Neutrophil (primary cell): Measurements from ENCODE around the gene PLXNA4.
"Not testable (repeated sequence)": the region's sequence is repeated elsewhere in the genome, so short reads cannot be mapped to it uniquely, and the experiment has no call there.

Experiments used
- H3K27ac ChIP-seq: fragments of 200-600 bp; sonication (generic); 2 replicates; pipeline ENCODE4 v1.5.1; 2016; ENCODE audit warnings: mild to moderate bottlenecking, moderate library complexity
- H3K27me3 ChIP-seq: fragments of 200-600 bp; sonication (generic); 2 replicates; pipeline ENCODE4 v1.6.0; 2016; ENCODE audit warnings: mild to moderate bottlenecking
- H3K36me3 ChIP-seq: fragments of 200-600 bp; sonication (generic); 2 replicates; pipeline ENCODE4 v1.5.1; 2017
- H3K4me1 ChIP-seq, 2 experiments: fragments of 200-600 bp in 1 of 2; sonication (generic) in 1 of 2; 1 replicate in 1 of 2; 2 replicates in 1 of 2; pipeline versions ENCODE4 v1.5.1 to v1.6.1; 2013 to 2016; ENCODE audit warnings: low read depth in 1 of 2, low read length in 1 of 2, mild to moderate bottlenecking in 1 of 2, moderate library complexity in 1 of 2; ENCODE audit not compliant: control insufficient read depth in 1 of 2, insufficient read depth in 1 of 2
- H3K4me3 ChIP-seq, 2 experiments: fragments of 200-600 bp in 1 of 2; sonication (generic) in 1 of 2; 1 replicate in 1 of 2; 2 replicates in 1 of 2; pipeline ENCODE4 v1.5.1; 2013 to 2016; ENCODE audit warnings: low read depth in 1 of 2, low read length in 1 of 2, mild to moderate bottlenecking in 1 of 2, moderate library complexity in 1 of 2
- H3K9me3 ChIP-seq: fragments of 200-600 bp; sonication (generic); 2 replicates; pipeline ENCODE4 v1.5.1; 2016
- CTCF ChIP-seq: fragments of 200-600 bp; sonication (generic); IDR thresholded peaks from 2 replicates; pipeline ENCODE4 v1.5.1; 2016; ENCODE audit warnings: antibody characterized with exemption

The PLXNA4 gene

GRCh38 chr7:132390705-132391104 lies 185.6 kb downstream of the PLXNA4 start:
- no peak overlapping the region for H3K27ac ChIP-seq
- H3K4me3 ChIP-seq: no peak overlapping the region
- no peaks in the 10 kb centered on the region for H3K9me3 ChIP-seq
- H3K36me3 ChIP-seq: no peaks in the 10 kb centered on the region
- H3K27me3 ChIP-seq: peaks cover 11% of the 10 kb centered on the region
- H3K4me1 ChIP-seq: no peaks in the 10 kb centered on the region
- TF ChIP-seq CTCF: no peak

GRCh38 chr7:132390049-132390448 lies 186.2 kb downstream of the PLXNA4 start:
- H3K4me3 ChIP-seq, H3K27ac ChIP-seq, H3K9me3 ChIP-seq, H3K4me1 ChIP-seq, H3K36me3 ChIP-seq: not testable (repeated sequence)
- H3K27me3 ChIP-seq: peaks cover 11% of the 10 kb centered on the region

DNA sequence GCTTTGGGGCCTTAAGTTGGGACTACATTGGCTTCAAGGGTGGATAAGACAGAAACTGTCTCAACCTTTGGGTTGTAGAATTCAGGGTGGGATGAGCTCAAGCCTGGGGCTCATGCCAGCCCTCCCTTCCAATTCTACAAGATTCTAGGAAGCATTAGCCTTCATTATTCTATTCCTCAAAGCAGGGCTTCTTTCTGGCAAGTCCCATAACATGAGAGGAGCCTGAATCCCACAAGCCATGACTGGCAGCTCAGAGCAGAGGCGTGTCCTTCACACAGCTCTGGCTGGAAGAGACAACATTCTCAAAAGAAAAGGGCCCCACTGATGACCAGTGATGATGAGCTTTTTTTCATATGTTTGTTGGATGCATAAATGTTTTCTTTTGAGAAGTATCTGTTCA lies 187.6 kb downstream of the PLXNA4 start:
- TF ChIP-seq CTCF: no peak
- Histone ChIP-seq H3K9me3 (no peaks in the 10 kb centered on the region), H3K4me3 (no peak overlapping the region), H3K36me3 (no peaks in the 10 kb centered on the region), H3K27ac (no peak overlapping the region), H3K4me1 (no peaks in the 10 kb centered on the region), H3K27me3 (peaks cover 17% of the 10 kb centered on the region)

DNA sequence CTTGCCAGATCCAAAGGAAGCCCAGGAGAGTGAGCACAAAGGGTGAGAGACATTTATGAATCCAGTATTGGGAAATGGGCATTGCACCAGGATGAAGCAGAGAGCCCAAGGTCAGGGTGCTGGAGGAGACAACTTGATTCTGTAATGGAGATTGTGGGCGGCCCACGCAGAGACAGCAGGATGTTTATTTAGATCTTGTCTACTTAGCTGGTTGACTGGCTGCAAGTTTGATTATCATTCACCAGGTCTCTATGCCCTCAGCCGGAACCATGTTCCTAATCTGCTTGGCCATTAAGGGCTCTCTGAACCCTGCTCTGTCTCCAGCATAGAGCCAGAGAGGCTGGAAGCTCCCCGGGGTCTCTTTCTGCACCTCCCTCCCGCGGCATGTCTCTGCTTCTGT lies 188.7 kb downstream of the PLXNA4 start:
- H3K36me3 ChIP-seq: no peaks in the 10 kb centered on the region
- no peak overlapping the region for H3K27ac ChIP-seq
- no peak for TF ChIP-seq CTCF
- no peaks in the 10 kb centered on the region for H3K9me3 ChIP-seq
- peaks cover 20% of the 10 kb centered on the region for H3K27me3 ChIP-seq
- H3K4me3 ChIP-seq: no peak overlapping the region
- no peaks in the 10 kb centered on the region for H3K4me1 ChIP-seq

GRCh38 chr7:132386201-132386681 lies 190.0 kb downstream of the PLXNA4 start:
- TF ChIP-seq CTCF: no peak
- no peak overlapping the region for H3K27ac ChIP-seq

GRCh38 chr7:132383962-132384361 lies 192.3 kb downstream of the PLXNA4 start:
- Histone ChIP-seq H3K36me3 (no peaks in the 10 kb centered on the region), H3K4me1 (no peaks in the 10 kb centered on the region), H3K9me3 (no peaks in the 10 kb centered on the region), H3K27me3 (peaks cover 32% of the 10 kb centered on the region), H3K27ac (no peak overlapping the region), H3K4me3 (no peak overlapping the region)
- no peak for TF ChIP-seq CTCF

More at GRCh38 chr7:132386201-132386681, 190.0 kb downstream of the PLXNA4 start:
- Histone ChIP-seq H3K36me3 (no peaks in the 10 kb centered on the region), H3K4me1 (no peaks in the 10 kb centered on the region), H3K9me3 (no peaks in the 10 kb centered on the region), H3K27me3 (peaks cover 32% of the 10 kb centered on the region), H3K4me3 (no peak overlapping the region)
